GM10266 (cell line): Measurements from ENCODE around the gene CEP70.

Source experiments
- DNase-seq: peaks from one replicate; pipeline ENCODE4 v3.0.0; 2012; ENCODE audit errors: extremely low spot score
- TF ChIP-seq, protein P1 (sequence below): IDR thresholded peaks from 2 replicates; pipeline ENCODE4 v1.5.1; 2012; ENCODE audit warnings: mild to moderate bottlenecking, low read depth; ENCODE audit not compliant: control insufficient read depth, insufficient read depth; ENCODE audit errors: missing control alignments

Gene CEP70

DNA sequence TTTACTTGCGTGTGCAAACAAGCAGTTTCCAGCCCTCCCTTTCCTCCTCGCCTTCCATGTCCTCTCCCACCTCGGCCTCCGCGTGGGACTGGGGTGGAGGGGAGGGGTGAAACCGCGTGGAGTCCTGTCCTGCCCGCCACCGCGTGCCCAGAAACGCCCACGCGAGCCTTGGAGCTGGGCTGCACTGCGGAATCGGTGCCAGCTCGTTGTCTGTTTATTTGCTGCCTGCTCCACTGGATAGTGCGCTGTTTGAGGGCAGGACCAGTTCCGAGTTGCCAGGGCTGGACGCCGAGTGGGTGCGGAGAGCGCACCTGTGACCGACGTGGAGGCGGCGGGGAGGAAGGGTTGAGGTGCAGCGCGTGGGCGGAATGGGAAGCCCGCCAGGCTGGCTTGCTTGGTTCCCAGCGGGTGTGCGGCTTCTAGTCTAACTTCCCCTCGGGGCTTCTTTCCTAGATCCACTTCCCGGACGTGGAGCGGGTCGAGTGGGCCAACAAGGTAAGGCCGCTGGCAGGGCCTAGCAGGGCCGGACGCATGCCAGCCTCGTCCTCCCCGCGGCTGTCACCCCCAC lies 142.4 kb downstream of the CEP70 start:
- no peak for DNase-seq

DNA sequence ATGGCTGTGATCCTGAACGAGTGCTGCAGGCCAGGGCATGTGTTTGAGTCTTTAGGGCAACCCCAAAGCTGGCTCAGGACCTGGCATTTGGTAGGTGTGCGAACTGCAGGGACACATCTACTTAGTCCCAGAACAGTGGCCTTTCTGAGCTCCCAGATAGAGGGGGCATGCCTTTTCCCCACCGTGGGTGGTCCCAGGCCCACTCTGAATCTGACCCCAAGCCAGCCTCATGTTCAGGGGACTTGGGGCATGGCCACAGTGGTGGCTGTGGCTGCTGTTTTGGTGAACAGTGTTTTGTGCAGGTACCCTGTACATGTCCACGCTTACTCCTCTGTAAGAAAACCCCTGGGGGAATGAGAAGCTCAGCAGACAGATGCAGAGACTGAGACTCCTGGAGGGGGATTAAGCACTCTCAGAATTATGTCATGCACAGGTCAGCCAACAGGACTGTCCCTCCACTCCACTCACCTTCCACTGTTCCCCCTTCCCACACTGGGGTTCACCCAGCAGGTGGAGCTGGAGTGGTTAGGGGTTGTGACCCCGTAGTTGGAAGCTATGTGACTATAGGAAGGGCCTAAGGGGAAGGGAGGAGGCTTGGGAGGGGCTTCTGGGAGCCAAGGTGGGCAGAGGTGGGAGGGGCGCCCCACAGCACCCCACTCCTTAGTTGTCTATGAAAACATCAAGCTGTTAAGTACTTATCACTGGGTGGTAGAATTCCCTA lies 143.2 kb downstream of the CEP70 start:
- no peak for DNase-seq
- TF ChIP-seq, protein P1, sequence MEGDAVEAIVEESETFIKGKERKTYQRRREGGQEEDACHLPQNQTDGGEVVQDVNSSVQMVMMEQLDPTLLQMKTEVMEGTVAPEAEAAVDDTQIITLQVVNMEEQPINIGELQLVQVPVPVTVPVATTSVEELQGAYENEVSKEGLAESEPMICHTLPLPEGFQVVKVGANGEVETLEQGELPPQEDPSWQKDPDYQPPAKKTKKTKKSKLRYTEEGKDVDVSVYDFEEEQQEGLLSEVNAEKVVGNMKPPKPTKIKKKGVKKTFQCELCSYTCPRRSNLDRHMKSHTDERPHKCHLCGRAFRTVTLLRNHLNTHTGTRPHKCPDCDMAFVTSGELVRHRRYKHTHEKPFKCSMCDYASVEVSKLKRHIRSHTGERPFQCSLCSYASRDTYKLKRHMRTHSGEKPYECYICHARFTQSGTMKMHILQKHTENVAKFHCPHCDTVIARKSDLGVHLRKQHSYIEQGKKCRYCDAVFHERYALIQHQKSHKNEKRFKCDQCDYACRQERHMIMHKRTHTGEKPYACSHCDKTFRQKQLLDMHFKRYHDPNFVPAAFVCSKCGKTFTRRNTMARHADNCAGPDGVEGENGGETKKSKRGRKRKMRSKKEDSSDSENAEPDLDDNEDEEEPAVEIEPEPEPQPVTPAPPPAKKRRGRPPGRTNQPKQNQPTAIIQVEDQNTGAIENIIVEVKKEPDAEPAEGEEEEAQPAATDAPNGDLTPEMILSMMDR: no peak

More for the DNA sequence above, 142.4 kb downstream of the CEP70 start:
- TF ChIP-seq, protein P1: no peak

DNA sequence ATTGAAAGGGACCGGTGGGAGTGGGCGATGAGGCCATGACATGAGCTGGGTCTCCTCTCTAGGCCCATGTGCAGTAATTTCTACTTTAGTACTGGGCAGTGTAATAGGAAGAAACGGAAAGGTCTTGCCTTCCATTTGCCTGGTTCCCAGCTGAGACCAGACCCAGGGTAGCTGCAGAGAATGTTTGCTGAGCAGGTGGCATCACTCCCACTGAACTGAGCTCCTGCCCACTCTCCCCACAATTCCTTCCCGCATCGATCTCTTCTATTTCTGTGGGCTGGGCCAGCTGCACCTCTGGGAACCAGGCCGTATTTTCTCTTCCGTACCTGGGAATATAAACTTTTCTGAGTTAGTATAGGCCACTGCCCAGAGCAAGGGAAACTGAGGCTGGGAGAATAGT lies 143.9 kb downstream of the CEP70 start:
- DNase-seq: no peak
- TF ChIP-seq, protein P1: no peak

DNA sequence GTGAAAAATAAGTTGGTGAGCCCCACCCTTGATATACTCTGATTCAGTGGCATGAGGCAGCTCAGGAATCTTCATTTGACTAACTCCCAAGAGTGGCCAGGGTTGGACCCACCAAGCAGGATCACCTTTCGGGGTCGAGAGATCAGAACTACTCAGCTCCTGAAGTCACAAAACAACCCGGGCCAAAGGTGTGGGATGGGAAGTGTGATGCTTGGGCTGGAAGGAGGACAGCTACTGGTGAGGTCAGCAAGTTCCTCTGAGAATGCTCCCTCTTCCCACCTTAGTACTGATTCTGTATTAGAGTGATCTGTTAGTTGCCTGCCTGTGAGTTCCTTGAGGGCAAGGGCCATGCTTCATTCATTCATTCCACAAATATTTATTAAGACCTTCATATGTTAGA lies 144.6 kb downstream of the CEP70 start:
- TF ChIP-seq, protein P1: no peak
- DNase-seq: no peak

DNA sequence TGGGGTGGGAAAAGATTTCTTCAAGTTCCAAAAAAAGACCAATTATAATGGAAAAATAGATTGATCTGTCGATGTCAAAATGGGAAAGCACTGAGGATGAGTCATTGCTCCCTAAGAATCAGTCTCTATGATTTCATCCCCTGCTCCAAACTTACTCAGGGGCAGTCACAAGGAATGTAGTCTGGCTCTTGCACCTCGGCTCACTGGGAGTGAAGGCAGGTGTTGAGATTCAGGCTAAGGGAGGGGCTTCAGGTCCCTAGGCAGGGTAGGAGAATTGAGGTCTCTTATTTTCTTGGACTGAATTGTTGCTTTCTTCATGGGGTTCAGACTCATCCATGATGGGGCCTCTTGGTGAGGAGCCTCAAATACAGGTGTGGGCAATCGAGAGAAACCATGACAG lies 145.4 kb downstream of the CEP70 start:
- TF ChIP-seq, protein P1: no peak
- no peak for DNase-seq

DNA sequence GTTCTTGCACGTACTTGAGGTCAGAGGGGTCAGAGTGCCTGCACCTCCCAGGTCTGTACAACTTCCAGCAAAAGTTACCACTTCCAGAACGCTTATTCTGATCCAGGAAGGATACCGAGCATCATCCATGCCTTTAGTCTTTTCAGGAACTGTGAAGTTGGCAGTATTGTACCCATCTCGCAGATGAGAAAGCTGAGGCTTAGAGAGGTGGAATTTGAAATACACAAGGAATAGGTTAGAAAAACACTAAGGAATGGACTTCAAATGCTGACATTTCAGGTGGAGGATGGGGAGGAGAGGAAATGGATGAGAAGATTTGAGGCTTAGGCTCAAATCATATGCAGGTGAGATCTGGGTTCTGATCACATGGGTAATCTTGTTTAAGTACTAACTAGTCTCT lies 148.4 kb downstream of the CEP70 start:
- TF ChIP-seq, protein P1: no peak
- no peak for DNase-seq

DNA sequence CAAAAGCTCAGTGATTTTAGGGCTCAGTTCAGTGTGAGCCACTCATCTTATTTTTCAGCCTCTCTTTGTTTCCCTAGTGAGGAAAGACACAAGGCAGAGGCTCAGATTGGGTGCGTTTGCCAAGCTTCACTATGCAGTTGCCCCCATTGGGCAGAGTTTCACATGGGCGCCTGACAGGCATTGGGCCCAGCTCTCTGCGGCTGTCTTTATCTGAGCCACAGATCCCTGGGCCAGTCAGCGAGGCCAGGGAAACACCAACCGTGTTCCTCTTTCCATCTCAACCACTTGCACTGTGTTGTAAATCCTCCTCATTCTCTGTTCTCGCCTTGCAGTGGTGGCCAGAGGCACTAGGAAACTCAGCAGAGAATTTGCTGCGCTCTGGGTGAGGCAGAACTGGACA lies 148.8 kb downstream of the CEP70 start:
- no peak for DNase-seq
- TF ChIP-seq, protein P1: no peak
